UCSD-AML1 (cell line): ENCODE results near the gene WDR11.

Source experiments
- DNase-seq: peaks from one replicate; lab custom pipeline; 2025; ENCODE audit not compliant: unreplicated experiment; lab: John Stamatoyannopoulos, UW

Gene WDR11

DNA sequence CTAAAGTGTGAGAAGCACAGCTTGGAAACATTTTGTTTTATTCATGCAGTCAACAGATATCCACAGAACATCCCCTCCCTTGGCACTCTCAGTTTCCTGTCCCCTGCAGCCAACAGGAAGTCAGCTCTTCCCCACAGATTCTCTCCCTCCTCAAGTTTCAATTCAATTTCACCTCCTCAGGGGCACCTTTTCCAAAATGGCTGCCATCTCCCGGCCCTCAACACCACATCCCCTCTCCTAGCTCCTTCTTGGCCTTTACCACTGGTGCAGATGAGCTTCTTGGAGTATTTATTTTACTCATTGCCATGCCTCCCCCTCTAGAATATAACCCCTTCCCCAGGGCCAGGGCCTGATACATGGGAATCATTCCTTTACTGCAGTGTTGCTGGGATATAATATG lies 94.0 kb downstream of the WDR11 start:
- no peak for DNase-seq

DNA sequence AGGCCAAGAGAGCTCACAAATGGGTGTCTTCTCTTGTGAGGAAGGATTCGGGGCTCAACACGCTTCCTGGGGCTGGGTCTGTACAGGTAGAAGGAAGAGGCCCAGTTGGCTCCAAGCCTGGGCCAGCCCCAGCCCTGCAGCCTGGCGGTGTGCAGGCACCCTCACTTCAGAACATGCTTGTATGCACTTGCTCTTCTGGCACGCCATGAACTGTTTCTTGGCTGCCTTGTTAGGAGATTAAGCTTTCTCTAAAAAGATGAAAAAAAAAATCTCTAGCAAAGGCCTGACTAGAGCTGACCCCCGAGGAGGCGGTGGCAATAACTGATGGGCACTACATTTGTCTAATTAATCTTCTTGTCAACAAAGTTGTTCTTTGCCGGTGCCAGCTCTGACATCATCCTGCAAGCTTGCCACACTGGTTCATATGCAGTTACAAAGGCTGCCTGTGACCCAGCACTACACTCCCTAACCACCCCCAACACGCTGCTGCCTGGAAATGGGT lies 94.7 kb downstream of the WDR11 start:
- DNase-seq: no peak

DNA sequence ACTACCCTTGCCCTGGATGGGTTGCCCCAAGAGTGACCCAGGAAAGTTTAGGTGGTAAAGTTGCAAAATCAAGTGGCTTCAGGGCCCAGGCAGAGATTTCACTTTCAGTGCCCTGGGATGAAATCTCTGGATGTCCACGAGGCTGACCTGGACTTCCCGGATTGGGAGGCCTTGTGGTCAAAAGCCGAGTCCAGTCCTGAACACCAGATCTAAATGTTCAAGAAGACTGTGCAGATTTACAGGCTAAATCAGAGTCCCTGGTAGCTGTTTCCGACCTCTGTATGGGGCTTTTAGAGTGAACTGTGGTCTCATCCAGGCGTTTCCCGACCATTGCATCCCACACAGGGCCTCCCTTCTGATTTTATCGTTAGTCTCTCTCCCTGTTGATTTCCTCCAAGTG lies 95.3 kb downstream of the WDR11 start:
- DNase-seq: no peak

DNA sequence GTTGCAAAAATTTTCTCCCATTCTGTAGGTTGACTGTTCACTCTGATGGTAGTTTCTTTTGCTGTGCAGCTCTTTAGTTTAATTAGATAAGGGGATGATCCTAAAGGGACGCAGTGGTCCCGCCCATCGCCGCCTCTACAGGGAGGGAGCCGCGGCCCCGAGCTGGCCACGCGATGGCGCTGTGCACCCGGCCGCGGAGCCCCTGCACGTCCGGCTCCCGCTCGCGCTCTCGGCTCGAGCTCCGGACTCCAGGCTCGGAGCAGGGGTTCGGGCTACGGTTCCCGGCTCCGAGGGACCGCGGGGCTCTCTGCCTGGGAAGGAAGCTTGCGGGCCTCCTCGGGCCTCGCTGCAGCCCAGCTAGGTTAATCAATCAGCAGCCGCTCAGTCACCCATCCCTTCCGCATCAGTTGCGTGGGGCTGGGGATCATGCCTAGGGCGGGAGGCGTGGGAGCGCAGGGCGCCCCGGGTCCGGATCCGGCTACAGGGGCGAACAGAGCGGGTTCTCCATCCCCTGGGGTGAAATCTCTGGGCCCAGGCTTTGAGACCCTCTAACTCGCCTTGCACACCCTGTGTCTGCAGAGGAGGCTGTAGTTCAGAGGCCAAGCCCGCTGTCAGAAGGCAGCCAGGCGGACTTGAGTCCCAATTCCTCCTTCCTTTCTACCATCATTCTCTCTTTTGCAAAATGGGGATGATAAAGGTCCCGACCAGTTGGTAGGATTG lies 97.9 kb downstream of the WDR11 start:
- peak; percentile 67 for DNase-seq

DNA sequence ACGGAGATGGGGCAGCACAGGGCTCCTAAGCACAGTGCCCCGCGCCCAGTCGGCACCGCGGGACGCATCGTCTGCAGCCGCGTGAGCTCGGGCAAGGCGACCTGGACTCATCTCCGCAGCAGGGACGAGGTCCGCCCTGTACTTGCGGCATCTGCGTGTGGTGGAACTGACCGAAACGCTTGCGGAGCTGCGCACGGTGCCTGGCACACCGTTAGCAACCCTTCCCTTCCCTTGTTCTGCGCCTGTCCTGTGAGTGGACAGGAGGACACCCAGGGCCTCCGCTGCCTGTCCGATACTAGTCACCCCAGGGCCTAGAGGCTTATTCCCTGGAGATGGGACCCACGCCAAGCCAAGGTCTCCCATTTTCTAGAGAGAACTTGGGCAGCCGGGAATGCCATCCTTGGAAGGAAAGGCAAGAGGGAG lies 98.5 kb downstream of the WDR11 start:
- DNase-seq: no peak

DNA sequence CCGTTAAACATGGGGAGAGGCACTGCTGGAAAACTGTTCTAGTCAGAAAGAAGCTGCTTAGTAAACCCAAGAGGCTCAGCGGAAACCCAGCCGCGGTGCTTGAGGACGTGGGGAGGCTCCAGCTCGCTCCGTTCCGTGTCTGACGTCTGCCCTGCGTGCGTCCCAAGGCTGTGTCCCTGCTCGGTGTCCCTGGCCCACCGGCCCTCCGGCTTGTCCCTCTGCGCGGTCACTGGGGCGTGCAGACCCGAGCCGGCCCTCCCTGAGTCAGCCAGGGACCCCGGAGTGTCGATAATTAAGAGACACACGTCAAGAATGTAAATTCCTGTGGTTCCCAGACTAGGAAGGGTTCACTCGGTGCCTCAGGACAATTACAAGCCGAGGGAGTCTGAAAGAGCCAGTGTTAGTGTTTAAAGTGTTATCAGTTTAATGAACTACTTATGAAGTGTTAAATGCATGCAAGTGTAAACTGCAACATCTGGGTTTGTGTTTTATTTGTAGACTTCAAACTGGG lies 98.9 kb downstream of the WDR11 start:
- no peak for DNase-seq

DNA sequence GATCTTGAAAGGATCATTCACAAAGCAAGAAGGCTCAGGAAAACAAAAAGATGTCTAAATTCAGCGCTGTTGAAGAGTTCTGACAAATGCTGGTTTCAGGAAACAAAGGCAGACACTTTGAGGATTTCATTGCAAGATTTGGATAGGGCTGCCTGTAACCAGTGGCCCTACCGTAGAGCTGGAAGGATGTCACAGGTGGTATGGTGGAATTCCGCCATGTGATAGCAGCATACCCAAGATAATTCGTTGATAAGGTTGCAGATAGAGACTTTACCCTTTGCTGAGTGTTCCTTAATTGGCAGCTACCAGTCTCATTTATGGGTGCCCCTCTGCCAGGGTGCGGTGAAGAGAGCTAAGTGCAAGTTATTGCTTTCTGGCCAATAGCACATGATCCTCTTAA lies 100.1 kb downstream of the WDR11 start:
- no peak for DNase-seq

DNA sequence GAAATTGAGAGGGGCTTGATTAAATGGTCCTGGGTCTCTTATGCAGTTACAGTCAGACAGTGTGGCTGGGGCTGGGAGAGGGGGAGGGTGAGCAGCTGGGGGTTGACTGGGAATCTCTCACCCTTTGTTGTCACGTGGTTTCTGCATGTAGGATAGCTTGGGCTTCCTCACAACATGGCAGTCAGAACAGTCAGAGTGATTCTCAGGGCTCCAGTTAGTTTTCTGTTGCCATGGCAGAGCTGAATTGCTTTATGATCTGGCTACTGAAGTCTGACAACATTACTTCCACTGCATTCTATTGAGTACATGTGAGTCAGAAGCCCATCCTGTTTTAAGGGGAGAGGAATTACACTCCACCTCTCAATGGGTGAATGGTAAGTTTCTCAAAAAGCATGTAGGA lies 102.7 kb downstream of the WDR11 start:
- no peak for DNase-seq
